ENCODE measurements around the gene ZSCAN16.

The ZSCAN16 gene

DNA sequence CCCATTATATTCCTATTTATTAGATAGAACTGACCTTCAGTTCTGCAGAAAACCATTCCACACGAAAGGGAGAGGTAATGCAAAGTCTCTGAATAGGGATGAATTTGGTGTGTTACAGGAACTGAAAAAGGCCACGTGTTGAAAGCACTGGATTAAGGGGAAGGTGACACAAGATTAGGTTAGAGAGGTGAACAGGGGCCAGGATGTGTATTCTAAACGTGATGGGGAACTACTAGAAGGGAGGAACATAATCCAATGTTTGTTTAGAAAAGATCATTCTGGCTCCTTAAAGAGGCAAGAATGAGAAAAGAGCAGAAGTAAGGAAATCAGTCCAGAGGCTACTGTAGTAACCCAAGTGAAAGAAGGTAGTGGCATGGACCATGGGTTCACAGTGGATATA, 11.0 kb downstream of the ZSCAN16 start:
- Histone ChIP-seq H3K4me3 (replicated peaks; ENCODE audit: low read depth, low read length) (peak overlapping the region; percentile 83), H3K36me3 (ENCODE audit: control insufficient read depth, insufficient read depth, low read length) (peaks cover 4% of the 10 kb centered on the region; the same call in 1 of the 2 replicates), H3K27me3 (replicated peaks; ENCODE audit: control insufficient read depth, insufficient read depth, low read length) (no peaks in the 10 kb centered on the region)
- no peak for DNase-seq (ENCODE audit: extremely low read depth, insufficient read length)
- no peak for TF ChIP-seq CTCF (IDR thresholded peaks at IDR 0.05; ENCODE audit: insufficient read depth, low read length, poor library complexity, severe bottlenecking)

- peak; percentile 85 for DNase-seq (ENCODE audit: extremely low read depth, insufficient read length)
- TF ChIP-seq CTCF (IDR thresholded peaks at IDR 0.05; ENCODE audit: insufficient read depth, low read length, poor library complexity, severe bottlenecking), result no peak
- Histone ChIP-seq H3K36me3 (ENCODE audit: control insufficient read depth, insufficient read depth, low read length) (peaks cover 2% of the 10 kb centered on the region; the same call in 1 of the 2 replicates), H3K27me3 (replicated peaks; ENCODE audit: control insufficient read depth, insufficient read depth, low read length) (no peaks in the 10 kb centered on the region), H3K4me3 (replicated peaks; ENCODE audit: low read depth, low read length) (peak overlapping the region; percentile 83)
These were observed 12.4 kb downstream of the ZSCAN16 start for GRCh38 chr6:28136585-28137504.

DNA sequence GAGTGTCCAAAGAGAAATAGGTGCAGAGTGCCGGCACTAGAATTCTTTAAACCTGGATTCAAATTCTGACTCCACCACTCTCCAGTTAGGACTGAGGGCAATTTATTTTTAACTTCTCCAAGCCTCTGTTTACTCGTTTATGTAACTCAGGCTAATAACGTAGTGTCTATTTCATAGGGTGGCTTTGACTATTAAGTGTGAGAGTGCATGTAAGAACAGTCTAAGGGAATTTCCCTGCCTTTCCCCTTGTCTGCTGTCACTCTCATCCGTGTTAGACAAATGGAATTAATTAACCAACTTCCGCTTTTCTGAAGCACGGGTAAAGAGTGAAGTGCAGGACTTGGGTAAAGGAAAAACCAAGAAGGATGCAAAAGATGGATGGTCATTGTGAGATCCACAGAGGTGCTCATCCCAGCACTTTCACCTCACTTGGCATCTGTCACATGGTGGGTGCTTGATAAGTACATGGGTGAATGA, 13.1 kb downstream of the ZSCAN16 start:
- H3K36me3 ChIP-seq (ENCODE audit: control insufficient read depth, insufficient read depth, low read length), result no peaks in the 10 kb centered on the region
- H3K27me3 ChIP-seq (replicated peaks; ENCODE audit: control insufficient read depth, insufficient read depth, low read length), result no peaks in the 10 kb centered on the region
- TF ChIP-seq CTCF (IDR thresholded peaks at IDR 0.05; ENCODE audit: insufficient read depth, low read length, poor library complexity, severe bottlenecking), result no peak
- peak; percentile 61 for DNase-seq (ENCODE audit: extremely low read depth, insufficient read length)
- H3K4me3 ChIP-seq (replicated peaks; ENCODE audit: low read depth, low read length), result peak overlapping the region; percentile 83

DNA sequence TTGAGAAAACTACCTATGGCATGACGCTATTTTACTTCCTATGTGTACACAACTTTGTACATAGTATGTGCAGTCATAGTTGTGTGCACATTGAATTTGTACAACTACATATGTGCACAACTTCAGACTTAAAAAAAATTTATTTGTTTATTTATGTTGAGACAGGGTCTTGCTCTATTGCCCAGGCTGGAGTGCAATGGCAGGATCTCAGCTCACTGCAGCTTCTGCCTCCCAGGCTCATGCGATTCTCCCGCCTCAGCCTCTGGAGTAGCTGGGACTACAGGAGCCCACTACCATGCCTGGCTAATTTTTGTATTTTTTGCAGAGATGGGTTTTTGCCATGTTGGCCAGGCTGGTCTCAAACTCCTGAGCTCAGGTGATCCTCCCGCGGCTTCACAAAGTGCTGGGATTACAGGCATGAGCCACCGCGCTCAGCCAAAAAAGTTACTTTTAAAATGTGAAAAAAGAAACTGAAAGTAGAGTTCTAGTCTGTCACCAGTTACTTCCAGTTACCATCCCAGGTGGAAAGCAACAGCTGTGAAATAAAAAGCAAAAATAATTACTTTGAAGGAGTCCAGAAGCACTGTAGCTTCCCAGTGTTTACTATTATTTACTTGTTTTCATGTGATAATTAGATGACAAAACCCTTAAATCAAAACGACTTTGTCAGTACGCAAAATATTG, 15.6 kb downstream of the ZSCAN16 start:
- no peak for DNase-seq (ENCODE audit: extremely low read depth, insufficient read length)
- Histone ChIP-seq H3K27me3 (replicated peaks; ENCODE audit: control insufficient read depth, insufficient read depth, low read length) (no peaks in the 10 kb centered on the region), H3K4me3 (replicated peaks; ENCODE audit: low read depth, low read length) (no peak overlapping the region), H3K36me3 (ENCODE audit: control insufficient read depth, insufficient read depth, low read length) (no peaks in the 10 kb centered on the region)
- no peak for TF ChIP-seq CTCF (IDR thresholded peaks at IDR 0.05; ENCODE audit: insufficient read depth, low read length, poor library complexity, severe bottlenecking)

DNA sequence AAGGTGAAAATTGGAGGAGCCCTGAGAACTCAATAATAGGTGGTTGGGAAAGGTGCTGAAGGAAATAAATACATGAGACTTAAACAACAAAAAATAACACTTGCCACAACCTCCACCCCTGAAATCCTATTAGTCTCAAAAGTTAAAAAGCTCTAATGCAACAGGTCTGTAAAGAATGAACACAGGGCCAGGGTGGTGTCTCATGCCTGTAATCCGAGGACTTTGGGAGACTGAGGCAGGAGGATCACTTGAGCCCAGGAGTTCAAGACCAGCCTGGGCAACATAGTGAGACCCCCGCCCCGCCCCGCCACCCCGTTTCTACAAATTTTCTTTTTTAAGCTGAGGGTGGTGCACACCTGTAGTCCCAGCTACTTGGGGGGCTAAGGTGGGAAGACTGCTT, 16.2 kb downstream of the ZSCAN16 start:
- no peak for DNase-seq (ENCODE audit: extremely low read depth, insufficient read length)
- Histone ChIP-seq H3K4me3 (replicated peaks; ENCODE audit: low read depth, low read length) (no peak overlapping the region), H3K27me3 (replicated peaks; ENCODE audit: control insufficient read depth, insufficient read depth, low read length) (no peaks in the 10 kb centered on the region), H3K36me3 (ENCODE audit: control insufficient read depth, insufficient read depth, low read length) (peaks cover 2% of the 10 kb centered on the region; the same call in 1 of the 2 replicates)
- no peak for TF ChIP-seq CTCF (IDR thresholded peaks at IDR 0.05; ENCODE audit: insufficient read depth, low read length, poor library complexity, severe bottlenecking)
